Panc1 (cell line): ENCODE measurements around the gene EP300. TPM values are rescaled to one million over a fixed set of nuclear protein-coding genes. Genes with fewer than 3 reads are reported as not detected.

Experiments
- ATAC-seq: fragments of 200-7000 bp; cut with Tn5 transposase; 2 replicates; pipeline ENCODE4 v1.9.1; 2020; ENCODE audit warnings: mild to moderate bottlenecking, moderate library complexity
- BruUV-seq: library from RNA; stranded (reverse); fragments of 400-500 nt; replicated peaks from 2 replicates; lab custom pipeline; 2021; lab: Mats Ljungman, UMichigan
- CTCF ChIA-PET: fragments of 300-600 bp; sonication (Branson Sonifier 250); formaldehyde crosslinking; loops from one replicate; lab custom pipeline; 2022; ENCODE audit warnings: antibody characterized with exemption; lab: Charles Lee
- POLR2A ChIA-PET: fragments of 300-600 bp; sonication (Branson Sonifier 250); formaldehyde crosslinking; loops from one replicate; lab custom pipeline; 2022; ENCODE audit warnings: antibody characterized with exemption; lab: Charles Lee
- DNase-seq: peaks from one replicate; pipeline ENCODE4 v3.0.0-alpha.2; 2010; ENCODE audit warnings: low read depth, low spot score
- H3K27ac ChIP-seq: 2 replicates; pipeline ENCODE4 v1.5.1; 2011; ENCODE audit warnings: mild to moderate bottlenecking, low read length, inconsistent platforms
- H3K27me3 ChIP-seq: fragments of 200-500 bp; sonication (Bioruptor generic); 2 replicates; pipeline ENCODE4 v1.6.0; 2014; ENCODE audit warnings: low read length, inconsistent platforms; ENCODE audit not compliant: control insufficient read depth, insufficient read depth
- H3K36me3 ChIP-seq: fragments of 200-500 bp; sonication (Bioruptor generic); 2 replicates; pipeline ENCODE4 v1.5.1; 2014; ENCODE audit warnings: inconsistent platforms, mild to moderate bottlenecking, low read length, moderate library complexity; ENCODE audit not compliant: control insufficient read depth, insufficient read depth
- H3K4me1 ChIP-seq: 2 replicates; pipeline ENCODE4 v1.5.1; 2011; ENCODE audit warnings: inconsistent platforms, mild to moderate bottlenecking, low read length, moderate library complexity; ENCODE audit not compliant: control insufficient read depth, insufficient read depth
- H3K4me3 ChIP-seq, 2 experiments: 2 replicates each; pipeline ENCODE4 v1.5.1; 2011 to 2012; ENCODE audit warnings: low read depth in 2 of 2, low read length in 2 of 2, mild to moderate bottlenecking in 2 of 2, inconsistent platforms in 1 of 2, moderate library complexity in 1 of 2
- H3K9me3 ChIP-seq: fragments of 200-500 bp; sonication (Bioruptor generic); 2 replicates; pipeline ENCODE4 v1.5.1; 2014; ENCODE audit warnings: low read depth, mild to moderate bottlenecking, inconsistent platforms, low read length, moderate library complexity; ENCODE audit not compliant: control insufficient read depth, insufficient read depth
- CTCF ChIP-seq: fragments of 450-650 bp; IDR thresholded peaks from 2 replicates; pipeline ENCODE4 v1.5.1; 2017; ENCODE audit warnings: mild to moderate bottlenecking
- POLR2AphosphoS5 ChIP-seq: IDR thresholded peaks from 2 replicates; pipeline ENCODE4 v1.6.1; 2012; ENCODE audit warnings: mild to moderate bottlenecking, low read depth, low read length, moderate library complexity
- REST ChIP-seq, 2 experiments: IDR thresholded peaks; 2 replicates each; pipeline ENCODE4 v1.6.1; 2011 to 2012; ENCODE audit warnings: low read depth in 2 of 2, control low read depth in 1 of 2, low read length in 1 of 2, mild to moderate bottlenecking in 1 of 2, moderate library complexity in 1 of 2; ENCODE audit not compliant: insufficient read depth in 1 of 2
- SIN3A ChIP-seq: IDR thresholded peaks from 2 replicates; pipeline ENCODE4 v1.6.1; 2012; ENCODE audit warnings: low read depth, mild to moderate bottlenecking, low read length, moderate library complexity, borderline replicate concordance; ENCODE audit not compliant: insufficient read depth
- TCF7L2 ChIP-seq: IDR thresholded peaks from 2 replicates; pipeline ENCODE4 v1.6.1; 2011; ENCODE audit warnings: mild to moderate bottlenecking, low read depth, low read length, inconsistent platforms
- in situ Hi-C: cut with HindIII; loops from 2 replicates; pipeline ENCODE4 v1.10.0; 2016; ENCODE audit warnings: low sequenced_read_pairs, low pct_unique_long_range_greater_than_20kb
- intact Hi-C: fragments of 100-400 bp; cut with micrococcal nuclease; formaldehyde crosslinking; loops from one replicate; pipeline ENCODE4 v1.10.0; 2022; ENCODE audit not compliant: unreplicated experiment
- total RNA-seq: library from RNA; stranded (reverse); gene quantifications from one replicate; pipeline ENCODE4 v1.2.1, GENCODE V29; 2021; ENCODE audit not compliant: unreplicated experiment

Gene EP300
- total RNA-seq, 1 experiment from 2014 or later, result 46.8 TPM

GRCh38 chr22:41191467-41191866 lies 99.1 kb downstream of the EP300 start:
- BruUV-seq, result no TSS peak
- CTCF ChIA-PET, result interaction anchor here (0.6 kb wide), 1 partner anchor 281 kb away, joined by 3 read pairs; no protein-coding TSS in a partner anchor
- Histone ChIP-seq H3K4me3 (no peak overlapping the region), H3K4me1 (no peaks in the 10 kb centered on the region), H3K27ac (no peak overlapping the region), H3K9me3 (no peaks in the 10 kb centered on the region), H3K36me3 (no peaks in the 10 kb centered on the region), H3K27me3 (no peaks in the 10 kb centered on the region)
- intact Hi-C loops (no loop called here), in situ Hi-C loops (no loop called here)
- no peak for DNase-seq
- TF ChIP-seq TCF7L2, result no peak
- TF ChIP-seq REST (IDR thresholded peaks at IDR 0.05; ENCODE audit: insufficient read depth in 1 of 2, low read depth in 2 of 2, low read length in 1 of 2), result no peak
- TF ChIP-seq POLR2AphosphoS5, result no peak
- no peak for TF ChIP-seq CTCF
- no peak for TF ChIP-seq SIN3A
- ATAC-seq, result no peak
- POLR2A ChIA-PET, result no interaction called here

GRCh38 chr22:41193829-41194228 lies 101.4 kb downstream of the EP300 start:
- ATAC-seq, result no peak
- no peak for DNase-seq
- intact Hi-C loops (no loop called here), in situ Hi-C loops (no loop called here)
- Histone ChIP-seq H3K27me3 (no peaks in the 10 kb centered on the region), H3K9me3 (no peaks in the 10 kb centered on the region), H3K27ac (no peak overlapping the region), H3K36me3 (no peaks in the 10 kb centered on the region), H3K4me3 (no peak overlapping the region), H3K4me1 (no peaks in the 10 kb centered on the region)
- no TSS peak for BruUV-seq
- ChIA-PET CTCF (no interaction called here), POLR2A (no interaction called here)
- TF ChIP-seq CTCF (no peak), REST (IDR thresholded peaks at IDR 0.05; ENCODE audit: insufficient read depth in 1 of 2, low read depth in 2 of 2, low read length in 1 of 2) (no peak), POLR2AphosphoS5 (no peak), TCF7L2 (no peak), SIN3A (no peak)
